Right hindlimb (tissue), 1 donor: ENCODE results near the gene YJEFN3.
A peak's percentile ranks its signal among the peaks of the same experiment; 100 is the strongest.

ENCODE experiments used
- DNase-seq: peaks from one replicate; pipeline ENCODE4 v3.0.0-alpha.2; 2018

The YJEFN3 gene

DNA sequence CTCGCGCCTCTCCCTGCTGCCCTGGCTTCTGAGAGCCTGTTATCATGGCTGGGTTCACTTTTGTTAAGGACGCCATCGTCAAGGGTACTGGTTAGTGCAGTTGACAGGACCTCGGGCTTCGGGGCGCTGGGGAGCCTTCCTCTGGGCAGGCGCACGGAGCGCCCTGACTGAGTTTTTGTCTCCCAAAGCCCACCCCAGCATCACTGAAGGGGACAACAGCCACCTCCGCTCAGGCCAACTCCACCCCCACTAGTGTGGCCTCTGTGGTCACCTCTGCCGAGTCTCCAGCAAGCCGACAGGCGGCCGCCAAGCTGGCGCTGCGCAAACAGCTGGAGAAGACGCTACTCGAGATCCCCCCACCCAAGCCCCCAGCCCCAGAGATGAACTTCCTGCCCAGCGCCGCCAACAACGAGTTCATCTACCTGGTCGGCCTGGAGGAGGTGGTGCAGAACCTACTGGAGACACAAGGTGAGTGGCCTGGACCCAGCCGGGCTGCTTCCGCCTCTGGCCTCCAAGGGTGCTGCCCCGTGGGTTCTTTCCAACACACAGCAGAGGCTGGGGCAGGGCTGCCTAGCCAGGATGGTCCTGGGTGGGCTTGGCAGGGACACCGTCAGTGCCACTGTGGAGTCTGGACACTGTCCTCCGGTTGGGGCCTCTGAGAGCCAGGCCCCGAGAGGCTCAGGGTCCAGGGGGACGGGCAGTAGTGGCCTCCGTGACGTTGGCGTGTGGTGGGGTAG is 30.3 kb upstream of the YJEFN3 start:
- DNase-seq, result peak; percentile 18

DNA sequence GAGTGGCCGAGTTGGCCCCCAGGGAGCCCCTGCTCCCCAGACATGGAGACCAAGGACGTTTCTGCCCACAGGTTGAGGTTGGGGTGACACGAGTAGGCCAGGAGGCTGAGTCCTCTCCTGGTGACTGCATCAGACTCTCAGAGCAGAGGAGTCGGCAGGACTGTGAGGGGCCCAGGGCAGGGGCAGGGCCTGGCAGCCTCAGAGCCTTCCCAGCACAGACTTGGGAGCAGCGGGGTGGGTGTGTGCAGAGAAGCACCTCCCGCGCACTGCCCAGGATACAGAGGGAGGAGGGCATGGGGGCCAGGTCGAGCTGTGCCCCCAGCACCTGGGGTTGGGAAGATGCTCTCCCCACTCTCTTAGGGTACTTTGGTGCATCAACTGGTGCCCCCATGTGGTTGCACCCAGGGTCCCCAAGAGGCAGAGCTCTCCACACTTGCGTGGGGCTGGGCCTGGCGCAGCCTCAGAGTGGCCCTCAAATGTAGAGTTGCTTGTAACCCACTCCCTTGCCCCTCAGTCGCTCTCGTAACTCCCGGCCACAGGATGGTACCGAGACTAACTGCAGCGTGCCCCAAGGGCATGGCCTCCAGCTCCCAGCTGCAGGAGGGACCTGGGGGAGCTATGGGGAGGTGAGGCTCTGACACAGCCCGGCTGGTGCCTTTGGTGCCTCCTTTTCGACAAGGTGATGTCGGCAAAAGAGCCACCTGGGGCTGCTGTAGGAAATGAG is 29.3 kb upstream of the YJEFN3 start:
- DNase-seq, result peak; percentile 26

DNA sequence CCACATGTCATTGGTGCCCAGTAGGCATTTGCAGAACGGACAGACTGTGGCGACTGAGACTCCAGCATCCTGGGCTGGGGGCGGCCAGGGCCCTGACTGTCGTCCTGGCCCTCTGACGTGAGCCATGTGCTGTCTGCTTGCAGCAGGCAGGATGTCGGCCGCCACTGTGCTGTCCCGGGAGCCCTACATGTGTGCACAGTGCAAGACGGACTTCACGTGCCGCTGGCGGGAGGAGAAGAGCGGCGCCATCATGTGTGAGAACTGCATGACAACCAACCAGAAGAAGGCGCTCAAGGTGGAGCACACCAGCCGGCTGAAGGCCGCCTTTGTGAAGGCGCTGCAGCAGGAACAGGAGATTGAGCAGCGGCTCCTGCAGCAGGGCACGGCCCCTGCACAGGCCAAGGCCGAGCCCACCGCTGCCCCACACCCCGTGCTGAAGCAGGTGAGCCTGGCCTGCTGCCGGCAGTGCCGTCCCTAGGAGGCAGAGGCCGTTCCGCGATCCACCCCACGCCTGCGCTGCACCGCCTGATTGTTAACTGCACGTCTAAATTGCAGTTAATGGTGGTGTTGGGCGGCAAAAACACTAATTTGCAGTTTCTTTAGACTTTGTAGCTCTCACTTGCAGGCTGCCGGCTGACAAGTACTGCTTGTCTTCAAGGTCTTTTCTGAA is 27.6 kb upstream of the YJEFN3 start:
- DNase-seq, result peak; percentile 14

DNA sequence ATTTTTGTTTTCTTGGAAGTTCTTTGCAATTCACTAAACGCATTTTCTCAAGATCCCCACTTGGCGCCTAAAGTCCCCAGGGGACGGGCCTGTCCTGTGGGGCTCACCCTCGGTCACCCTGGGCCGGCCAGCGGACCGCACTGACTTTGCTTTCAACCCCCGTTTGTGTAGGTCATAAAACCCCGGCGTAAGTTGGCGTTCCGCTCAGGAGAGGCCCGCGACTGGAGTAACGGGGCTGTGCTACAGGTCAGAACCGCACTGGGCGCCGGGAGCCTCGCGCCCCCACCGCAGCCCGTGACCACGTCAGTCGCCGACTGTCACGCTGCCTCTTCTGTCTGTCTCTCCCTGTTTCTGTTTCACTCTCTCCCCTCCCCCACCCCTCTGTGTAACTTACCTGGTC is 26.9 kb upstream of the YJEFN3 start:
- DNase-seq, result peak; percentile 12

DNA sequence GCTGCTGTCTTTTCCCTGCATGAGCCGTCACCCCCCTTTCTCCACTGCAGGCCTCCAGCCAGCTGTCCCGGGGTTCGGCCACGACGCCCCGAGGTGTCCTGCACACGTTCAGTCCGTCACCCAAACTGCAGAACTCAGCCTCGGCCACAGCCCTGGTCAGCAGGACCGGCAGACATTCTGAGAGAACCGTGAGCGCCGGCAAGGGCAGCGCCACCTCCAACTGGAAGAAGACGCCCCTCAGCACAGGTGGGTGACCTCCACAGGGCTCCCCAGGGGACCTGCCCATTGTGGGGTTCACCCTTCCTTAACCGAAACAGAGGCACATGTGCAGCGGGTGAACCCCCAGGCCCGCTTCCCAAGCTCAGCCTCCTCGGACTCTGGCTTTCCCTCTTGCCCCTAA is 26.4 kb upstream of the YJEFN3 start:
- peak; percentile 10 for DNase-seq

DNA sequence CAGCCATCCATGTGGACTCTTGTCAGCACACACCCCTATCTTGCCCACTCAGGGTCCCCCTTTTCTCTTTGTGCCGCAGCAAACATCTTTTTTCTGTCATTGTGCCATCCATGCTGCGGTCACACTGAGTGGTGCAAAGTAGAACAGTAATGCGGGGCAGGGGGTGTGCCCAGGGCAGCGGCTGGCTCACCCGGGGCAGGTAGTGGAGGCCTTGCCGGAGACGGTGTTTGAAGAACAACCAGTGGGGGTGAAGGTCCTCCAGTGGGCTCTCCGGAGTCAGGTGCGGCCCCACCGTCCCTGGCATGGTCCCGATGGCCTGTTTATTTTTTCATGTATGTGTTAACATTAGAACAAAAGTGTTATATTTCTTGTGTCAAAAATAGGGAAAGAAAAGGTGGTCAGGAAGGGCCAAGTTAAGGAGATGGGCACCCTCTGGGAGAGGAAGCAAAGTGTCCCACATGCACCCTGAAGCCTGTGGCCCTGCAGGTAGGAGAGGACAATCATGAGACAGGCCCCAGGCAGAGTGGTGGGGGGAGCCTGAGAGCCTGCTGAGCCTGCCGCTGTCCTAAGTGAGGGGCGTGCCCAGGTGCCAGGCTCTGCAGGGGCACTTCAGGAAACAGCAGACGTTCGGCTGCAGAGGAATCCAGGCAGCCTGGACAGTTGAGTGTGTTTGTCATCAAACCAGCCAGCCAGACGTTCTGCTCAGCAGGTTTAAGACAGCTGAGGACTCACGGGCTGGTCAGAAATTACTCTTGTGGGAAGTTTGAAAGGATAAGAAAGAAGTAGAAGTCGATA is 25.7 kb upstream of the YJEFN3 start:
- peak; percentile 14 for DNase-seq

DNA sequence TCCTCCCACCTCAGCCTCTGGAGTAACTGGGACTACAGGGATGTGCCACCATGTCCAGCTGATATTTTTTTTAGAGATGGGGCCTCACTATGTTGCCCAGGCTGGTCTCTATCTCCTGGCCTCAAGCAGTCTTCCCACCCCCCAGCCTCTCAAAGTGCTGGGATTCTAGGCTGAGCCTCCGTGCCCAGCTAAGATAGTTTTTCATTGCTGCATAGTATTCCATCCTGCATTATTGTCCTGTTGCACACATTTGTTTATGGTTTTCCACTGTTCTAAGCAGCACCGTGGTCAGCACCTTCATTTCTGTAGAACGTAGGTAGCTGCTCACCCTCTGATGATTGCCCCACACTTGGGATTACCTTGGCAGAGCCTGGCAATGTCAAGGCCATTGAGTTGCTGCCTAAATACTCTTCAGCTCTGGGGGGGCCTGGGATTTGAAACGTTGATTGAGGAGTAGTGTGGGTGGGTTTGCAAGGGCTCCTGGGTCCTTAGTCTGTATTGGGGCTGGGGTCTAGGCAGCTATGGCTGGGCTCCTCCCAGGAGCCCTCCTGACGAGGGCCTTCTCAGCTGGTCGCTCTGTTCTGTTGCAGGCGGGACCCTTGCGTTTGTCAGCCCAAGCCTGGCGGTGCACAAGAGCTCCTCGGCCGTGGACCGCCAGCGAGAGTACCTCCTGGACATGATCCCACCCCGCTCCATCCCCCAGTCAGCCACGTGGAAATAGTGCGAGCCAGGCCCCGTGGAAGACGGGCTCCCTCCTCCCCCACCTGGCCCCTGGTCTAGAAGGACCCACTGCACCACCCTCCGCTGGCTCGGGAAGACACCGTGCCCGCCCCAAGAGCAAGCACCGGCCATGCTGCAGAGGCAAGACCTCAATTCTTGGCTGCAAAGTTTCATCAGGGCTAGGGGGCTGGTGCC is 23.7 kb upstream of the YJEFN3 start:
- no peak for DNase-seq

DNA sequence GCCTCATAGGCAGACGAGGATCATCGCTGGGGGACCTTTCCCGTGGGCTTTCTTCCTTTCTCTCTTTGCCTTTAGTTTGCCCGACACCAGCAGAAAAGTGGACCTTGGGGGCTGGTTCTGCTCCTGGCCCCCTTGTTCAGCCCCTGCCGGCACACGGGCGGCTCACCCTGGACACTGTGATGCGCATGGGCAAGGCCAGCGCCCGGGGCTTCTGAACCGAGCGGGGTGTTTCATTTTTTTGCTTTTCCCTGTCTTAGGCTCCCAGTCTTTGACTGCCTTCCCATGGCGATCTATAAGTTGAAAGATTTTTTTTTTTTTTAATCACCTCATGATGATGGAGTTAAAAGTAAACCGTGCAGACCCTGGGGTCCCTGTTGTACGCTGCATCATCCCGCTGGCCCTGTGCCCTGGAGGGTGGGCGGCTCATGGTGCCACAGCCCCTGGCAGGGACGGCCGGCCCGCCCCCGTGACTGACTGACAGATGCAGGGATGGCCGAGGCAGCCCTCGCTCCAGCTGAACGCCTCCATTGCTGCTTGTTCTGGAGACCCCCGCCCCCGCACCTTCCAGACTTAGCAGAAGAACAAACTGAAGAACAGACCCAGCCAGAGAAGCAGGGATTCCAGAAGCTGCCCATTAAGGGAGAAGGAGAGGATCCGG is 22.9 kb upstream of the YJEFN3 start:
- DNase-seq, result peak; percentile 20

DNA sequence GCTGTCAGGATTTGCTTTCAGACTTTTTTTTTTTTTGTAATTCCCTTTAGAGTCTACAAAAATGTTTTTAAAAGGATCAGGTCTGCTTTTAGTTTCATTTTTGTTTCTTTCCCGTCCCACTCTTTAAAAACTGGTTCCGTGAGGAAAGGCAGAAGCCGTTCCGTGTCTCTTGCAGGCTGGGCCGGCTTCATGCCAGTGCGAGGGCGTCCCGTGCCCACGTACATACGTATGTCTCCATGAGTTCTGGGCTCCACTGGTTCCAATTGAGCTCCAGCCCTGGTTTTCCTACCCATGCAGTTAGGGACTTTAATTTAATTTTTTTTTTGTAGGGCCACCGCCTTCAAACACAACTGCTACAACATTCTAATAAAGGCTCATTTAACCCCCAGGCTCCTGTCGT is 22.1 kb upstream of the YJEFN3 start:
- DNase-seq, result no peak

DNA sequence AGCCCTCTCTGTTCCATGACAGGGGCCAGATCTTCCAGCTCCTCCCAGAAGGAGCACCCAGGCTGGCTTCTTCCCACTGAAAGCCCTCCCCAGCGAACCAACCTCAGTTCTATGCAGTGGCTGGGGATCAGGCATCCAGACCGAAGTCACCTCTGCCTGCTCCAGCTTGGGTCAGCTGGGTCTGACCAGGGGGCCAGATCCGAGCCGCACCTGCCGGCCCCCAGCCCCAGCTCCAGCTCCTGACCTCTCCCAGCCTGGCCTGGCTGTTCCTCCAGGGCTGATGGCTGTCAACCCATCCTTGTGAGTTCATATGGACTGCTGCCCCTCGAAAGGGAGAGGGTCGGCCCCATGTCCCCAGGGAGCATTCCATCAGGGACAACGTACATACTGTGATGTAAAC is 21.4 kb upstream of the YJEFN3 start:
- no peak for DNase-seq

DNA sequence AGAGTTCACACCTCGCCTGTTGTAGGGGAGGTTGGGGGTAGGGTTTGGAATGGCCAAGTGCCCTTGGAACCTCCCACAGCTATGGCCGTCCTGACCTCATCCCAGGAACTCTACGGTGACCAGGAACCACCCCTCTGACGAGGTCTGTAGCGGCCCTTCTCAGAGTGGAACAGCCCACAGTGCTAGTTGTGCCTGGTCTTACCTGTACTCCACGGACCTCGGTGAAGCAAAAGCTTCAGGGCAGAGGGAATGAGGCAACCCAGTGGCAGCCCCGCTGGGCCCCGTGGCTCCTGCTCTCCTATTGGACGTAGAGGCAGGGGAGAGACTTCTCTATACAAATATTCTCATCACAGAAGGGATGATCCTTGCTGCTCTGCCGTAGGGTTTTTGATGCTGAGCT is 20.5 kb upstream of the YJEFN3 start:
- DNase-seq, result no peak

DNA sequence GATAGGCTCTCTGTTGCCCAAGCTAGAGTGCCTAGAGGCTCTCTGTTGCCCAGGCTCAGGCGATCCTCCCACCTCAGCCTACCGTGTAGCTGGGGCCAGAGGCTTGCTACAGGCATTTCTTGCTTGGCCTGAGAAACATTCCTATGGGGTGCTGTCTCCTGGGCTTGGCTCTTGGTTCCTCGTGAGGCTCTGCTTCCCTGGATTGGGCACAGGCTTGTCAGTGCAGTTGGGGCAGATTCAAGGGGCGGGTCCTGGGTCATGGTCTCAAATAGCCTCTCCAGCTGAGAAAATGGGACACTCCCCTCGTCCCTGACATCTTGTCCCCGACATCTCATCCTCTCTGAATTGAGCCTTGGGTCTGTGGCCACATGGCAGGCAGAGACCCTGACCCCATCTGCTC is 18.3 kb upstream of the YJEFN3 start:
- no peak for DNase-seq

DNA sequence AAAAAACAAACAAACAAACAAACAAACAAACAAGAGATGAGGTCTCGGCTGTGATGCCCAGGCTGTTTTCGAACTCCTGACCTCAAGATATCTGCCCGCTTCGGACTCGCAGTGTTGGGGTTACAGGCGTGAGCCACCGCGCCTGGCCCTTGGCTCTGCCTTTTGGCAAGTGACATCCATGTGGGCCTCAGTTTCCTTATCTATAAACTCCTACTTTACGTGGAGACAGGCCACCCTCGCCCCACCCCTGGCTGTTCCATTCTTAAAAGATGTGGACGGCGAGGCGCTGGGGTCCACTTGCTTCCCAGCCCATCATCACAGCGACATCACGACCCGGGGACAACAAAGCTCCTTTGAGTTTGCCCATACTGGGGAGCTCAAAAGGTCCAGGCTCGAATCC is 15.0 kb upstream of the YJEFN3 start:
- no peak for DNase-seq

DNA sequence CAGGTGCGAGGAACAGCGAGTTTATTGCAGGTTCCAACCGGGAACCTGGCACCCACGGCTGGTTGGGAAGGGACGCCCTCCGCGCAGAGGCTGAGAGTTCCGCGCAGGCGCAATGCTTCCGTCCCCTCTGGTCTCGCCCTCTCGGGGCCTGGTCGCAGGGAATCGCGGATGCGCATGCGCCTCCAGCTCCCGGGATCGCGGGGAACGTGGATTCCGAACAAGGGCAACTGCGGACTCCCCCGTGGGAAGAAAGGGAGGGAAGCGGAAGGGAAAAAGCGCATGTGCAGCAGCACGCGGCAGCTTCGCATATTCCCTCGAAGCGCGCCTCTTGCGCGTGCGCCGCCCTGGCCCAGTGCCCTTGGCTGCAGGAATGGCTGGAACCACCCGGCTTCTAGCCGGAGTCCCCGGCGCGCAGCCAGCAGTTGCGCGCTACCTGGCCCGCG is 14.5 kb upstream of the YJEFN3 start:
- peak; percentile 85 for DNase-seq

DNA sequence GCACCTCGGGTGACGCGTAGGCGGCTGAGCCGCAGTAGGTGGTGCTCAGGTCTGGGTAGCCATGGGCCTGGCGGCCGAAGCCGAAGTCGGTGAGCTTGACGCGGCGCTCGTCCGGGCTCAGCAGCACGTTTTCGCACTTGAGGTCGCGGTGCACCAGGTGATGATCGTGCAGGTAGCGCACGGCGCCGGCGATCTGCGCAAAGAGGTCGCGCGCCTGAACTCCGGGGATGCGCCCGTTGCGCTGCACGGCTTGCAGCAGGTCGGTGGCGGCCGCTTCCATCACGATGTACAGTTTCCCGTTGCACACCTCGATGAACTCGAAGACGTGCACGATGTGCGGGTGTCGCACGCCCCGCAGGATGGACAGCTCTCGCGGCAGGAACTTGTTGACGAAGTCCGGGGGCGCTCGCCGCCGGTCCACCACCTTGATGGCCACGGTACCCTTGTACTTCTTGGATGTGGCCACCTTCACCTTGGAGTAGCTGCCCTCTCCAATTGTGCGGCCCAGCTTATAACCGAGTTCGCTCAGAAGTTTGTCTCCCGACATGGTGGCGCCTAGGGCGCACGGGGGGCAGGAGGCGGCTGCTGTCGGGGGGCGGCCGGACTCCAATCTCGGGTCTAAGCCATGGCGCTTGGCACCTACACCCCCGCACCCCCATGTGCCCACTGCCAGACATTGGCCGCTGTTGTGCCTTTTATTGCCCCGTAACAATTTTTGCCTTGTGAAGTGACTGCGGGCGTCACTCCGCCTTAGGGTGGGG is 13.7 kb upstream of the YJEFN3 start, which contains the start of gene TSSK6:
TSS of gene TSSK6 (minus strand) at position 668 of the 761 bp plus-strand sequence. CDS start at position 547, 121 bp downstream.
- DNase-seq, result no peak

DNA sequence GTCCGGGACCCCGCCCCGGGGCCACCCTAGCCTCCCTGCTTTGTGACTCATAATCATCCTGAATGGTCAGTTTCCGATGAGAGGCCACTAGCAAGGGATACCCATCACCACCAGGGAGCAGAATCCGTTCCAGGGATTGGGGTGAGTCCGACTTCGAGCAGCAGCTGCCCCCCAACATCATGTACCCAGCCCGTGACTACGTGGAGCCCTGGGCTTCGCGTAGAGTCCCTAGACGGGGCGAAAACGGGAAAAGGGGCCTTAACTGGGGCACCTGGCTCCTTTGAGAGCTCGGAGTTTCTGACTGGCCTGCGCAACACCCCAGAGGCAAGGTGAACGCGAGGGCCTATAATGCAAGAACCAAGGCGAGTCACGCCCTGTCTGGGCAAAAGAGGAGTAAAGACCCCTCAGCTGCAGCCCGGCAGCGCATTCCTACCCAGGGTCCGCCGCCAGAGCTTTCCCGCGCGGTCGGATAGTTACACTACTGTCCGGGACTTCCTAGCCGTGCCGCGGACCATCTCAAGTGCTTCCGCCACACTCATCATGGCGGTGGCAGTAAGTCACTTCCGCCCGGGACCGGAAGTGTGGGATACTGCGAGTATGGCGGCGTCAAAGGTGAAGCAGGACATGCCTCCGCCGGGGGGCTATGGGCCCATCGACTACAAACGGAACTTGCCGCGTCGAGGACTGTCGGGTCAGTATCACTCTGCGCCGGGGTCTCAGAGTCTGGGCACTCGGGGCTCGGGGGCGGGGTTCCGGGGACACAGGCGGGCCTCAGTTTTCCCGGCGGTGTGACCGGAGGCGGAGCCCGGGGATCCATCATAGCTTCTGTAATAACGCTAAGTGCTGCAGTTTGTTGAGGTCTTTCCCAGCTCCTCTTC is 12.8 kb upstream of the YJEFN3 start, which contains the start of gene NDUFA13:
TSS of gene NDUFA13 (plus strand) at position 584 of the 878 bp plus-strand sequence. CDS start at position 598, 14 bp downstream.
- peak; percentile 96 for DNase-seq

DNA sequence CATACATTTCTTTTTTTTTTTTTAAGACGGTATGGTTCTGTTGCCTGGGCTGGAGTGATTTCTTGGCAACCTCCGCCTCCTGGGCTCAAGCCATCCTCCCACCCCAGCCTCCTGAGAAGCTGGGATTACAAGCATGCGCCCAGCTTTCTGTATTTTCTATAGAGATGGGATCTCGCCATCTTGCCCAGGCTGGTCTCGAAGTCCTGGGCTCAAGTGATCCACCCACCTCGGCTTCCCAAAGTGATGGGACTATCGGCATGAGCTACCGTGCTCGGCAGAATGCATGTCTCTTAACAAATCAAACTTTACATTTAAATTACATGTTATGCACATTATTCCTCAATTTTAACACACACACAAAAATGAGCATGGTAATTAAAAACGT is 11.5 kb upstream of the YJEFN3 start:
- DNase-seq, result no peak

DNA sequence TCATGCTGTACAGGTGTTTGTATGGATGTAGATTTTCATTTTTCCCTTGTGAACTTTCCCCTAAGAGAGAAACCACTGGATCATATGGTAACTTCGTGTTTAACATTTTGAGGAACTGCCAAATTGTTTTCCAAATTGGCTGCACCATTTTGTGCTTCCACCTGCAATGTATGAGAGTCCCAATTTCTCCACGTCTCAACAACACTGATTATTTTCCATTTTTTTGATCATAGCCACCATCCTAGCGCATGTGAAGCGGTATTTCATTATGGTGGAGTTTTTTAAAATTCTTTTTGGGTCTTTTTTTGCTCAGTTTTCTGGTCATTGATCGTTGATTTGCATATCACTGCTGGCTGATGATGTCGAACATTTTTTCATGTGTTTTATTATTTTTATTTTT is 7.7 kb upstream of the YJEFN3 start:
- DNase-seq, result no peak

DNA sequence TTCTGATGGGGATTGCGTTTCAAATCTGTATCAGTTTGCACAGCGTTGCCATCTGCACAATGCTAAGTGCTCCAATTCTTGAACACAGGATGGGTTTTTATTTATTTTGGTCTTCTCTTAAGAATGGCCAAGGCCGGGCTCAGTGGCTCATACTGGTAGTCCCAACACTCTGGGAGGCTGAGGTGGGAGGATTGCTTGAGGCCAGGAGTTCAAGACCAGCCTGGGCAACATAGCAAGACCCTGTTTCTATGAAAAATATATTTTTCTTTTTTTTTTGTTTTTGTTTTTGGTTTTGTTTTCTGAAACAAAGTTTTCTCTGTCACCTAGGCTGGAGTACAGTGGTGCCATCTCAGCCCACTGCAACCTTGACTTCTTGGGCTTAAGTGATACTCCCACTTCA is 5.5 kb upstream of the YJEFN3 start:
- no peak for DNase-seq
